Stimulated activated CD4-positive, alpha-beta T cell treated with anti-CD3 and anti-CD28 coated beads, Interleukin-4, amount 100 ng/mL, for 1 hour (primary cell): ENCODE data around the gene SPATA6.
"Not testable (repeated sequence)": the region's sequence is repeated elsewhere in the genome, so short reads cannot be mapped to it uniquely, and the experiment has no call there.

Experiments used
- DNase-seq: peaks from one replicate; pipeline ENCODE4 v3.0.0-alpha.2; 2020

Gene SPATA6

GRCh38 chr1:48471691-48472576 is at the start of gene SPATA6:
SPATA6 (minus strand) TSS chr1:48472204; CDS start chr1:48472008, 196 bp downstream.
- DNase-seq, result peak; percentile 98

DNA sequence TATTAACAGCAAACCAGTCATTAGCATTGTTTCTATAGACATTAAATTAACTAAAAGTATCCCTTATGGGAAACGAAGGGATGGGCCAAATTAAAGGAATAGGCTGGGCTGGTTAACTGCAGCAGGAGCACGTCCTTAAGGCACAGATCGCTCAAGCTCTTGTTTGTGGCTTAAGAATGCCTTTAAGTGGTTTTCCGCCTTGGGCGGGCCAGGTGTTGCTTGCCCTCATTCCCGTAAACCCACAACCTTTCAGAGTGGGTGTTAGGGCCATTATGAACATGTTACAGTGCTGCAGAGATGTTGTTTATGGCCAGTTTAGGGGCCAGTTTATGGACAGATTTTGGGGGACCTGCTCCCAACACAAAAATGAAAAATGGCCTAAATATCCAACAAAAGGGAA is 47.9 kb upstream of the SPATA6 start:
- not testable (repeated sequence) for DNase-seq

DNA sequence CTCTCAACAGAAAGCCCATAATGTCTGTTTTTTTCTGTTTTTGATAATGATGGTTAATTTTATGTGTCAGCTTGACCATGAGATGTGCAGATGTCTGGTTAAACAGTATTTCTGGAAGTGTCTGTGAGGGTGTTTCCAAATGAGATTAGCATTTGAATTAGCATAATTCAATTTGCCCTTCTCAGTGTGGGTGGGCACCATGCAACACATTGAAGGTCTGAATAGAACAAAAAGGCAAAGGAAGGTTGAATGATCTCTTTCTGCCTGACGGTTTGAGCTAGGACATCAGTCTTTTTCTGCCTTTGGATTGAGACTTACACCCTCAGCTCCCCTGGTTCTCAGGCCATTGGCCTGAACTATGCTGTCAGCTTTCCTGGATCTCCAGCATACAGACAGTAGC is 34.9 kb upstream of the SPATA6 start:
- no peak for DNase-seq

GRCh38 chr1:48500541-48501450 is 28.8 kb upstream of the SPATA6 start:
- DNase-seq, result no peak

DNA sequence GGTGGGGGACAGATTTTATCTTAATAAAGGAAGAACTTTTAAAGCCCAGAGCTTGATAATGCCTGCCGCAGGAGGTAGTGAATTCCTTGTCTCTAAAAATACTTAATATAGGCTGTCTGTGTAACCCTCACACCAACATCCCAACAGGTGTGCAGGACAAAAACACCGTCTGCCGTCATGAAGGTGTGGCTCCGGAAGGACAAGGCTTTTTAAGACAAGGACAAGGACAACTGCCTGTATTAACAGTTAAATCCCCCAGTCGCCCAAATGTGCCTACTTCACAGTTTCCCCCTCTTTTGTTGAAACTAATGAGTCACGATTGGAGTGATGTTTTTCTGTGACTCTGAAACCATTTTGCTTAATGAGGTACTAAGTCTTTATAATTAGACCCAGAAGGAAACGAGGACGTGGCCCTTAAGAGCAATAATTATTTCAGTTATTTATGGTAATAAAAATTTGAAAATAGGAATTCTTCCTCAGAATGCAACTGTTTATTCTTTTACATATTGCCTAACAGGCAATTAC is 27.3 kb upstream of the SPATA6 start:
- DNase-seq, result no peak

GRCh38 chr1:48498096-48498791 is 26.2 kb upstream of the SPATA6 start:
- peak; percentile 75 for DNase-seq

DNA sequence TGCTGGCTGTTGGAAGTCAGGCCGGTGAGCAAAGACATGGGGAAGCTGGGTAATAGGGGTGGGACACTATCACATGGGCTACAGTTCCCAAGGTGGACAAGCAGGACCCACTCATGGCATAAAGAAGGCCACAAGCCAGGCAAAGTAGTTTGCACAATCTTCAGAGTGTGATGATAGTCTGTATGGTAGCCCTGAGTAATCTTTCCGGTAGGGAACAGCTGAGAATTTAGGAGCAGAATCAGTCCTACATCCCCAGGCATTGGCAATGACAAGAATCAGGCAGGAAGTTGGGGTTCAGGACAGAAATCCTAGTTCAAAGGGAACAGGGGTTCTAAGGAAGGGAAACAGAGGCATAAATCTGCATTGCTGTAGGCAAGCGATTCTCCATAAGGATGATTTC is 23.9 kb upstream of the SPATA6 start:
- DNase-seq, result no peak

GRCh38 chr1:48495166-48495565 is 23.2 kb upstream of the SPATA6 start:
- DNase-seq, result no peak

DNA sequence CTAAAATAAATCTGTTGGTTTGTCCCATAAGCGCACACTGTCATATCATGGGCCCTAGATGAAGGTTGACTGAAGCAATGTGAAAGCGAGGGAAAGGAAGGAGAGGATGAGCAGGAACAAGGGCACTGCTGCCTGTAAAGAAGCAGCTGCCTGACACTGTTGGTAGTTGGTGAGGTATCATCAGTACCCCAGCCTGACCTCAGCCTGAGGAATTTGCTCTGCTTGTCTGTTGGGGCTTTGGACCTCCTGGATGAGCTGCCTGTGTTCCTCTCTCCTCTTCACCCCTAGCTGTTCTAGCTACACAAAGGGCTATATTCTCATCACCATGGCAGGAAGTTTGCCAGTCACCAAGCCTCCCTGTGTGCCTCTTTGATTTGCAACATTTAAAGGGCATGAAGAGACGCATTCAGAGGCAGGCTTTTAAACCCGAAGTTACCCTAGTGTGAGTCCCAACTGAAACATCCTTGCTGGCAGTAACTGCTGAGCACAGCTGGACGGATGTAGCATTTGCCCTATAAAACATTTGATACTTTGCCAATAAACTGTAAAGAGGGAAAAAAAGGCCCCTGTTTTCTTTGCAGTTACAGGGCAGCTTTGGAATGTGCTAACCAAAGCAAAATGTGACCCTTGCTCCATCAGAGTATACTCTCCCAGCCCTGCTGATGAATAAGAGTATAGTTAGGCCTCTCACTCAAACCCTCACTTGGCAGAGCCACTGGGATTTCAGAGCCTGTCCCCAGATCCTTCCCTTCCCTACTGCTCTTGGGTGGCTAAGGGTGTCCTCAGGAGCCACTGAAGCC is 22.2 kb upstream of the SPATA6 start:
- DNase-seq, result no peak

GRCh38 chr1:48493041-48493440 is 21.0 kb upstream of the SPATA6 start:
- no peak for DNase-seq

- no peak for DNase-seq
Measured at GRCh38 chr1:48492392-48492791, 20.4 kb upstream of the SPATA6 start.

- DNase-seq, result no peak
Measured at GRCh38 chr1:48488721-48489120, 16.7 kb upstream of the SPATA6 start.

DNA sequence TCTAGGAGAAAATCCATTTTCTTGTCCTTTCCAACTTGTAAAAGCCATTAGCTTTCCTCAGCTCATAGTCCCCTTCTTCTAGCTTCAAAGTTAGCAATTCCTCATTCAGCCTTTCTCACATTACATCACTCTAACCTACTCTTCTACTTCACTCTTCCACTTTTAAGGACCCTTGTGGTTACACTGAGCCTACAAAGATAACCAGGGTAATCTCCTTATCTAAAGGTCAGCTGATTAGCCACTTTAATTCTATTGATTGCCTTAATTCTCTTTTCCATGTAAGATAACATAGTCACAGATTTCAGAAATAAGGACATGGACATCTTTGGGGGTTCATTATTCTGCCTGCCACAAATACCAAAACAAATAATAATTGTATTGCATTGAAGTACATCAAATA is 8.5 kb upstream of the SPATA6 start:
- DNase-seq, result no peak

DNA sequence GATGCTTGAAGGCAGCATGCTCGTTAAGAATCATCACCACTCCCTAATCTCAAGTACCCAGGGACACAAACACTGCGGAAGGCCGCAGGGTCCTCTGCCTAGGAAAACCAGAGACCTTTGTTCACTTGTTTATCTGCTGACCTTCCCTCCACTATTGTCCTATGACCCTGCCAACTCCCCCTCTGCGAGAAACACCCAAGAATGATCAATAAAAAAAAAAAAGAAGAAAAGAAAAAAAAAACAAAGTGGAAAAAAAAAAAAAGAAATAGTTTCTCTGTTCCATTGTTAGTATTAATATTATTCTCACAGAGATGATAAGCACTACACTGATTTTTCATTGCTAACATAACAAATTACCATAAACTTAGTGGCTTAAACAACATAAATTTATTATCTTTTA is 8.0 kb upstream of the SPATA6 start:
- DNase-seq, result not testable (repeated sequence)

DNA sequence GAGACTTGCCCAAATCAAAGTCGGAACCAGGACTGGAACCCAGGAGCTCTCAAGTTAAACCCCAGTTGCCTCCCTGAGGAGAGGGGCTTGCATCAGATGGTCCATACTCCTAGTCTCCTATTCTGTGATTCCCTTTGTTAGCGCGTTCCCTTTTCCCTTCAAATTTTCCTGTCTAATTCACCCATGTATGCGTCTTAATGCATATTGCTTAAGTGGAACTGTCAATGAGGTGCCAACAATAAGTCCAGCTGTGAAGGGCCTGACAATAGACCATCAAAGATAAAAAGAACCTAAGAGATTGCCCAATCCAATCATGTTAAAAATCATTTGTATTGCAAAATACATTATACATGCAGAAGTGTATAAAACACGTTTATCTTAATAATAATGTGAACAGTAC is 634 bp upstream of the SPATA6 start:
- no peak for DNase-seq

DNA sequence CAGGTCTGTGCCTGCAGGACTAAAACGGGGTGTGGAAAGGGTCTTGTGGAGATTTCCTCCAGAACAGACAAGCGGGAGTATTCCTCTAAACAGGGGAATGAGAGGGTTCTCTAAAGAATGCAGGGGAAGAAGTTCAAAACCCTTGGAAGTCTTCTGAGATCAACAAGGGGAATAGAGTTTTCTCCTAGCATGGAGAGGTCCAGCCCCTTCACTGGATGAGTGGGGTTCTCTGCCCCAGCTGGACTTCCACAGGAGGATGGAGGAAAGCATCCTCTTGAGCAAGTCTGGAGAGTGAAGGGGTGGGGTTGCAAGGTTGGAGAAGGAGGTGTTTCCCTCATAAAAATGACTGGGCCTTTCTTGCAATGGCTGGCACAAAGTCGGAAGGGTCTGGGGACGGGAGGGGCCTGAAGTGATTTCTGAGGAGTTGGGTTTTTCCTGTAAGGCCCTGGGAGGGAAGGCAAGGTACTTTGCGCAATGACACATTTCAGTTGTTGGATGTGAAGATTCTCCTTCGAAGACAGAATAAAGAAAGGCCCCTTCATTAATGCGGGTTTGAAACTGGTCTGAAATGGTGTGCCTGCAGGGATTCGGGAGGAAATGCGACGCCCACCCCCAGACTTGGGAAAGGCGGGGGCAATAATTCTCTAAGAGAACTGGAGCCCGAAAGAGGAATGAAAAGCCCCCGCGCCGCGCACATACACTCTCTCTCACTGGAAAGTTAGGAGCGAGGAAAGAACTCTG is 884 bp downstream of the SPATA6 start:
- DNase-seq, result no peak

- DNase-seq, result no peak
Measured at GRCh38 chr1:48470481-48470855, 1.5 kb downstream of the SPATA6 start.

DNA sequence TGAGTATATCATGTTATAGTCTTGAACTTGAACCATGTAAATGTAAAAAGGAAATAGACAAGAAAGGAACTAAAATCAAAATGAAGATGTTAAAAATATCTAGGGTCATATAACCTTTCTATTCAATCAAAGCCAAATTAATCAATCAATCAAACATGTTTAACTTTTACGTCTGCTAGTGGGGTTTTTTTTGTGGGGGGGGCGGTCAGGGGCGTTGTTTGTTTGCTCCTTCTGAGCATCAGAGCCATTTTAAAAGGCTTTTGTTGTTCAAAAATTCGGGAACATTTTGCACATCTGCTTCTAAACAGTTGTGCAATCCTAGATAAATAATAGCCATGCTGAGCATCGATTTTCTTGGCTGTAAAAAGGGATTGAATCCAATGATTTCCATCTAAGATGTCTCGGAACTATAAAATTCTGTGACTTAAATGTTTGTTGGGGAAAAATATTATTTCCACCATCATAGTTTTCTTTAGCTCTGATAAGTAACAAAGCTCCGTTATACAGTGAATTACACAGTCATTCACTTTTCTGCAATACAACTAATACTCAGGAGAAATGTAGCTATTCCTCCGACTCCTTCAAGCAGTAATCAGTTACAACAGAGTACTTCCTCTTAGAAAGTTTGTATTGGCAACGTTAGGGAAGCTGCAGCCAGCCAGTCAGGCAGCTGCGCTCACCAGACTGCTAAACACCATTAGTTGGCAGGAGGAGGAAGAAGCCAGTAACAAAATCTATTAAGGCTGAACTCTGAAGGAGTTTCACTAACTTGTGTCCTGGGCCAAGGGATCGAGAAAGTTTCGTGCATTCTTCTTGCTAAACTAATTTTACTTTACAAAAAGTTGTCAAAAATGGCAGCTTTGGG is 2.2 kb downstream of the SPATA6 start:
- no peak for DNase-seq

DNA sequence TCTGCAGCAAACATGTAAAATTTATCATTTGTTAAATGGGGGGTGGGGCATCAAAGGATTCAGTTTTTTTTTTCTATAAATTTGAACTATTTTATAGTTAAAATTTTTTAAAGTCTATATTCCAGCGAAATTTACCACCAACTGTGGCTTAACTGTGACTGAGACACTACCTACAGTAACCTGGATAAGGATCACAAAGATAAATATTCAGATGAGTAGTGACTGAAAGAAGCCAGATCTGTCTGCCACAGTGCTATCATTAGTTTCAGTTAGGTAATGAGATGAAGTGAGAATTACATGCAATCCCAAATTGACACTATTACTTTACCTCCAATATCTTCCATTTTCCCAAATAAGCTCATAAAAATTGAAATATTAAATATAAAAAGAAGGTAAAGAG is 5.4 kb downstream of the SPATA6 start:
- no peak for DNase-seq

DNA sequence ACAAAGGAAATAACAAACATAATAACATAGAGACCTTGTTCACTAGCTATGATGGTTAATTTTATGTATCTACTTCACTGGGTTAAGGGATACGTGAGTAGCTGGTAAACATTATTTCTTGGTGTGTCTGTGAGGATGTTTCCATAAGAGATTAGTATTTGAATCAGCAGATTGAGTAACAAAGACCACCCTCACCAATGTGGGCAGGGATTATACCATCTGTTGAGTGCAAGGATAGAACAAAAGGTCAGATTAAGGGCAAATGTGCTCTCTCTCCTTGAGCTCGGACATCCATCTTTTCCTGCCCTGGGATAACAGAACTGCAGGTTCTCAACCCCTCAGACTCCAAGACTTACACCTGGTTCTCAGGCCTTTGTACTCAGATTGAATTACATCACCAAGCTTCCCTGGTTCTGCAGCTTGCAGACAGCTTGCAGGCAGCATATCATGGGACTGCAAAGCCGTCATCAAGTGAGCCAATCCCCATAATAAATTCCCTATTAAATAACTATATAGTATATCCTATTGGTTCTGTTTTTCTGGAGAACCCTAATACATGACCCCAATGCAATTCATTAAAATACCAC is 9.2 kb downstream of the SPATA6 start:
- DNase-seq, result no peak
